Liver (tissue), 9 donors: ENCODE data around the gene AVEN. TPM values are rescaled to one million over a fixed set of nuclear protein-coding genes. Genes with fewer than 3 reads are reported as not detected.

Source experiments
- DNase-seq: peaks from one replicate; pipeline ENCODE4 v3.0.0-alpha.2; 2017; ENCODE audit warnings: low spot score
- H3K27ac ChIP-seq, 2 donors: one replicate each; pipeline ENCODE4 v1.7.0; 2013; ENCODE audit warnings: inconsistent platforms in 2 of 2, low read length in 2 of 2, control low read depth in 1 of 2, low read depth in 1 of 2, mild to moderate bottlenecking in 1 of 2
- H3K27me3 ChIP-seq, 4 donors: one replicate each; pipeline versions ENCODE4 v1.6.1 to v1.7.0; 2013; ENCODE audit warnings: low read length in 3 of 4, inconsistent platforms in 1 of 4, mild to moderate bottlenecking in 1 of 4, moderate library complexity in 1 of 4; ENCODE audit not compliant: control insufficient read depth in 4 of 4, insufficient read depth in 4 of 4
- H3K36me3 ChIP-seq, 4 donors: one replicate each; pipeline versions ENCODE4 v1.6.1 to v1.7.0; 2013; ENCODE audit warnings: low read length in 3 of 4, mild to moderate bottlenecking in 3 of 4, low read depth in 1 of 4, moderate library complexity in 1 of 4; ENCODE audit not compliant: control insufficient read depth in 4 of 4, insufficient read depth in 3 of 4
- H3K4me1 ChIP-seq, 4 donors: one replicate each; pipeline versions ENCODE4 v1.6.1 to v1.7.0; 2013; ENCODE audit warnings: low read length in 3 of 4, mild to moderate bottlenecking in 3 of 4, moderate library complexity in 1 of 4; ENCODE audit not compliant: control insufficient read depth in 4 of 4, insufficient read depth in 4 of 4
- H3K4me3 ChIP-seq, 3 donors: one replicate each; pipeline versions ENCODE4 v1.6.1 to v1.7.0; 2013; ENCODE audit warnings: low read length in 3 of 3, control low read depth in 1 of 3, low read depth in 1 of 3, mild to moderate bottlenecking in 1 of 3
- H3K9ac ChIP-seq, 2 donors: one replicate each; pipeline ENCODE4 v1.7.0; 2013; ENCODE audit warnings: low read length in 2 of 2, mild to moderate bottlenecking in 2 of 2, moderate library complexity in 2 of 2, control low read depth in 1 of 2, low read depth in 1 of 2
- H3K9me3 ChIP-seq, 4 donors: one replicate each; pipeline versions ENCODE4 v1.6.1 to v1.7.0; 2013; ENCODE audit warnings: low read length in 3 of 4; ENCODE audit not compliant: control insufficient read depth in 4 of 4
- CTCF ChIP-seq: fragments of 150-350 bp; IDR thresholded peaks from 2 replicates; pipeline ENCODE4 v1.5.1; 2017; ENCODE audit warnings: improper control_type of control experiment, low read depth, low read length; ENCODE audit not compliant: missing input control
- FOXA1 ChIP-seq: IDR thresholded peaks from 2 replicates; pipeline ENCODE4 v1.6.1; 2016; ENCODE audit warnings: antibody characterized with exemption
- FOXA2 ChIP-seq: IDR thresholded peaks from 2 replicates; pipeline ENCODE4 v1.6.1; 2016; ENCODE audit warnings: antibody characterized with exemption
- GABPA ChIP-seq, 2 donors: IDR thresholded peaks in 1 of 2; conservative IDR thresholded peaks in 1 of 2; 2 replicates each; pipeline ENCODE4 v1.6.1; 2016; ENCODE audit warnings: antibody characterized with exemption in 2 of 2, mild to moderate bottlenecking in 1 of 2, moderate library complexity in 1 of 2
- HNF4A ChIP-seq, 2 donors: conservative IDR thresholded peaks; 2 replicates each; pipeline ENCODE4 v1.6.1; 2016; ENCODE audit warnings: antibody characterized with exemption in 2 of 2, mild to moderate bottlenecking in 2 of 2
- HNF4G ChIP-seq: IDR thresholded peaks from 2 replicates; pipeline ENCODE4 v1.6.1; 2016; ENCODE audit warnings: antibody characterized with exemption
- JUND ChIP-seq, 2 donors: IDR thresholded peaks; 2 replicates each; pipeline ENCODE4 v1.6.1; 2016; ENCODE audit warnings: antibody characterized with exemption in 2 of 2
- MAX ChIP-seq: IDR thresholded peaks from 2 replicates; pipeline ENCODE4 v1.6.1; 2016; ENCODE audit warnings: antibody characterized with exemption
- NR2F2 ChIP-seq: IDR thresholded peaks from 2 replicates; pipeline ENCODE4 v1.6.1; 2016; ENCODE audit warnings: antibody characterized with exemption
- REST ChIP-seq: IDR thresholded peaks from 2 replicates; pipeline ENCODE4 v1.6.1; 2016; ENCODE audit warnings: antibody characterized with exemption, mild to moderate bottlenecking
- RXRA ChIP-seq, 2 donors: IDR thresholded peaks; 2 replicates each; pipeline ENCODE4 v1.6.1; 2017 to 2018; ENCODE audit warnings: antibody characterized with exemption in 2 of 2, mild to moderate bottlenecking in 1 of 2
- SP1 ChIP-seq: IDR thresholded peaks from 2 replicates; pipeline ENCODE4 v1.6.1; 2018; ENCODE audit warnings: antibody characterized with exemption, mild to moderate bottlenecking
- TAF1 ChIP-seq: conservative IDR thresholded peaks from 2 replicates; pipeline ENCODE4 v1.6.1; 2016; ENCODE audit warnings: antibody characterized with exemption, mild to moderate bottlenecking
- YY1 ChIP-seq: IDR thresholded peaks from 2 replicates; pipeline ENCODE4 v1.6.1; 2016; ENCODE audit warnings: antibody characterized with exemption, mild to moderate bottlenecking
- ZBTB33 ChIP-seq: IDR thresholded peaks from 2 replicates; pipeline ENCODE4 v1.6.1; 2016; ENCODE audit warnings: antibody characterized with exemption
- WGBS: extraction: QIAGEN DNeasy Blood & Tissue Kit; methylation state at CpG from one replicate; pipeline ENCODE4 v1.1.7; 2013; 5-methylcytosine and 5-hydroxymethylcytosine counted together
- polyA plus RNA-seq, 2 donors: library from polyadenylated mRNA; stranded (reverse) in 1 of 2; unstranded in 1 of 2; fragments of 200-250 nt in 1 of 2; fragments of >200 nt in 1 of 2; fragmentation: Nextera tagmentation in 1 of 2; extraction: Ambion mirVana in 1 of 2; gene quantifications; one replicate each; pipeline versions ENCODE4 v1.2.1 to v1.2.3, GENCODE V29; 2013 to 2015
- total RNA-seq, 2 donors: library from RNA; depleted of rRNA; stranded (reverse); fragments of >200 nt; gene quantifications; one replicate each; pipeline ENCODE4 v1.2.3, GENCODE V29; 2014
- donor health status: healthy.
- donor health status: healthy.
- donor health status: healthy.
- donor health status: healthy.
- donor health status: healthy.

AVEN gene
- total and polyA plus RNA-seq, 4 donors = 5.3 to 12.4 (median 7.0) TPM

GRCh38 chr15:33980159-33980558, 58.8 kb downstream of the AVEN start:
- H3K4me1 ChIP-seq = no peaks in the 10 kb centered on the region
- no peak for DNase-seq
- no peaks in the 10 kb centered on the region for H3K36me3 ChIP-seq
- TF ChIP-seq REST (no peak), GABPA (IDR thresholded peaks at IDR 0.05 in 1 of 2, conservative IDR thresholded peaks at IDR 0.05 in 1 of 2) (no peak), HNF4A (conservative IDR thresholded peaks at IDR 0.05) (no peak), FOXA2 (no peak), JUND (IDR thresholded peaks at IDR 0.05) (no peak), FOXA1 (no peak), TAF1 (no peak), MAX (no peak), RXRA (IDR thresholded peaks at IDR 0.05) (no peak), SP1 (no peak)
- no peaks in the 10 kb centered on the region for H3K27me3 ChIP-seq
- no peak overlapping the region for H3K27ac ChIP-seq
- WGBS = 80% methylated on average over 7 of the region's 7 CpGs
- no peak overlapping the region for H3K4me3 ChIP-seq
- H3K9ac ChIP-seq = no peak overlapping the region
- H3K9me3 ChIP-seq = no peaks in the 10 kb centered on the region

GRCh38 chr15:33975022-33975565, 63.9 kb downstream of the AVEN start:
- no peak overlapping the region for H3K9ac ChIP-seq
- TF ChIP-seq CTCF (peak; percentile 8), YY1 (no peak)
- H3K9me3 ChIP-seq = no peaks in the 10 kb centered on the region
- DNase-seq = no peak
- H3K4me1 ChIP-seq = no peaks in the 10 kb centered on the region
- H3K36me3 ChIP-seq = peaks cover 0 to 2% (median 0%) of the 10 kb centered on the region in 4 donors
- no peak overlapping the region for H3K4me3 ChIP-seq
- no peak overlapping the region for H3K27ac ChIP-seq
- WGBS = 96% methylated on average over 4 of the region's 4 CpGs
- H3K27me3 ChIP-seq = no peaks in the 10 kb centered on the region

GRCh38 chr15:33971811-33972210, 67.2 kb downstream of the AVEN start:
- H3K27me3 ChIP-seq = no peaks in the 10 kb centered on the region
- 89% methylated on average over 2 of the region's 2 CpGs for WGBS
- H3K4me1 ChIP-seq = no peaks in the 10 kb centered on the region
- DNase-seq = no peak
- H3K4me3 ChIP-seq = no peak overlapping the region
- no peak overlapping the region for H3K27ac ChIP-seq
- H3K9ac ChIP-seq = no peak overlapping the region
- H3K36me3 ChIP-seq = peaks cover 0 to 2% (median 0%) of the 10 kb centered on the region in 4 donors
- H3K9me3 ChIP-seq = no peaks in the 10 kb centered on the region
- no peak for TF ChIP-seq FOXA2
- TF ChIP-seq NR2F2 = no peak
- no peak for TF ChIP-seq FOXA1
- no peak for TF ChIP-seq MAX
- TF ChIP-seq TAF1 = no peak
- TF ChIP-seq JUND (IDR thresholded peaks at IDR 0.05) = no peak
- no peak for TF ChIP-seq ZBTB33
- no peak for TF ChIP-seq GABPA (IDR thresholded peaks at IDR 0.05 in 1 of 2, conservative IDR thresholded peaks at IDR 0.05 in 1 of 2)
- no peak for TF ChIP-seq HNF4A (conservative IDR thresholded peaks at IDR 0.05)
- TF ChIP-seq REST = no peak
- TF ChIP-seq HNF4G = no peak
